NCI-H2107 (cell line): Measurements from ENCODE around the gene MIB1.

Source experiments
- DNase-seq: peaks from one replicate; lab custom pipeline; 2025; lab: John Stamatoyannopoulos, UW

MIB1 gene

DNA sequence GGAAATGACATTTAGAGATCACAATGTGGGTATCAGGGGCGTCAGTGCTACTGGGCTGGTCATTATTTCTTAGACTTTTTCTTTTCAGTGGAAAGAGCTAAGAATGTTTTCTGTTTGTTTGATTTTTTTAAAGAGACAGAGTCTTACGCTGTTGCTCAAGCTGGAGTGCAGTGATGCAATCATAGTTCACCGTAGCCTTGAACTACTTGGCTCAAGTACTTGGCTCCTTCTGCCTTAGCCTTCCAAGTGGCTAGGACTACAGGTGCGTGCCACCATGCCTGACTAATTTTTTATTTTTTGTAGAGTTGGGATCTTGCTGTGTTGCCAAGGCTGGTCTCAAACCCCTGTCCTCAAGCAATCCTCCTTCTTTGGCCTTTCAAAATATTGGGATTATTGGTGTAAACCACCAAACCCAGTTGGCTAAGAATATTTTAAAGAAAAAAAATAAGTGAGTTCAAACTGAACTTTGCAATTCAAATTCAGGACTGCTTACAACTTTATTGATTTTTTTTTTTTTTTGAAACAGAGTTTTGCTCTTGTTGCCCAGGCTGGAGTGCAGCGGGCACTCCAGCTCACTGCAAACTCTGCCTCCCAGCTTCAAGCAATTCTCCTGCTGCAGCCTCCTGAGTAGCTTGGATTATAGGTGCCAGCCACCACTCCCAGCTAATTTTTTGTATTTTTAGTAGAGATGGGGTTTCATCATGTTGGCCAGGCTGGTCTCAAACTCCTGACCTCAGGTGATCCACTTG is 154.2 kb downstream of the MIB1 start:
- no peak for DNase-seq

DNA sequence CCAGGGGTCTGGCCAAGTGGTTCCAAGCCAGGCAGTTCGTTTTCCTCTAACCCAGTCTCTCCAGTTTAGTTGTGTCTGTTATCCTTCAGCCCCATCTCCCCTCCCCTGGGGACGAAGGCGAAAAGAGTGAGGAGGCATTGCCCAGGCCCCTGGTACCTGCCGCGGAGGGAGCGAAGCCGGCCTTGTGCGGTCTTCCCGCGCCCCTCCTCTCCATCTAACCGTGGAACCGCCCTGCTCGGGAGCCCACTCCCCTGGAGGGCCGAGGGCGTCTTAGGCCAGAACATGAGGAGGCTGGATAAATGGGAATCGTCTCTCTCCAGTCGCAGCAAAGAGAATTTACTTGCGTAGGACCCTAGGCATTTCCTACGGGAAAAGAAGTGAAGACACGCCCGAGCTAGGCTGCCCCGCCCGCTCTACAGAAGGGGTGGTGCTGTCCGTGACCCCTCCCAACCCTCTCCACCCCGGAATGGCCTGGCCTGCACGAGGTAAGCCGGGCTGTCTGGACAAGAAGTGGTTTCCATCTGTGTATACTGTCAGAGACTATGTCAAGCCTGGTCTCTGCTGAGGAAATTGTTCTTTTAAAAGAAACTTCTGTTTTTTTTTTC is 156.2 kb downstream of the MIB1 start:
- no peak for DNase-seq

DNA sequence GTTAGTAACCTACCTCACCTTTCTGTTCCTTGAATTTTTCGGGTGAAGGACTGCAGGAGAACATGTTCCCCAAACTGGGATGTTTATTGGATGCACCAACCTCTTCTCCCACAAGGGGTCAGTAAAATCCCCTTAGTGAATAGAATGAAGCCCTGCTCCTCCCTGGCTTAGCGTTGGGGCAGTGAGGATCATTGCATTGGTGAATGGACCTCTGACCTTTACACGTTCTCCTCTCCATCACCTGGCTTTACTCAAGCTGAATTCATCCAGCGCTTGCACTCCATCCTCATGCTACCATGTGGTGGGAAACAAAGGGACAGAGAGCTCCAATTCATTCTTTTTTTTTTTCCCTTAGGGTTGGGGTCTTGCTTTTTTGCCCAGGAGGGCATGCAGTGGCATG is 157.2 kb downstream of the MIB1 start:
- DNase-seq: no peak

DNA sequence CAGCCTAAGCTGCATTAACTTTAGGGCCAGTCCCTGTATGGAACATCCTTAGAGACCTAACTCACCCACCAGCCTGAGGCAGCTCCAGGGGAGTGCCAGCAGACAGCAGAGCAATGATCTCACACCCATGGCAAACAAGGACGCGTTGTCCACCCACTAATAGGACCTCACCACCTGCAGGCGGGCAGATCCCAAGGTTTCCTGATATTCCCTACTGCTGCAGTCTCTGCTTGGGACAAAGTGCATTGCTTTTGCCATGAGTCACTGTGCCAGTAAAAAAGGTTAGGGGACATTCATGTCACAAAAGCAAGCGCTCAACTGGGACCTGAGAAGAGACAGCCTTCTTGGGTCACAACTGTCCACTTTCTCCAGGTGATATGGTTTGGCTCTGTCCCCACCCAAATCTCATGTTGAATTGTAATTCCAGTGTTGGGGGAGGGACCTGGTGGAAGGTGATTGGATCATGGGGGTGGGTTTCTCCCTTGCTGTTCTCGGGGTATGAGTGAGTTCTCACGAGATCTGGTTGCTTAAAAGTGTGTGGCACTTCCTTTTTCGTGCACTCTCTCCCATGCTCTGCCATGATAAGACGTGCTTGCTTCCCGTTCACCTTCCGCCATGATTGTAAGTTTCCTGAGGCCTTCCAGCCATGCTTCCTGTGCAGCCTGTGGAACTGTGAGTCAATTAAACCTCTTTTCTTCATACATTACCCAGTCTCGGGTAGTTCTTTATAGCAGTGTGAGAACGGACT is 160.2 kb downstream of the MIB1 start:
- no peak for DNase-seq

DNA sequence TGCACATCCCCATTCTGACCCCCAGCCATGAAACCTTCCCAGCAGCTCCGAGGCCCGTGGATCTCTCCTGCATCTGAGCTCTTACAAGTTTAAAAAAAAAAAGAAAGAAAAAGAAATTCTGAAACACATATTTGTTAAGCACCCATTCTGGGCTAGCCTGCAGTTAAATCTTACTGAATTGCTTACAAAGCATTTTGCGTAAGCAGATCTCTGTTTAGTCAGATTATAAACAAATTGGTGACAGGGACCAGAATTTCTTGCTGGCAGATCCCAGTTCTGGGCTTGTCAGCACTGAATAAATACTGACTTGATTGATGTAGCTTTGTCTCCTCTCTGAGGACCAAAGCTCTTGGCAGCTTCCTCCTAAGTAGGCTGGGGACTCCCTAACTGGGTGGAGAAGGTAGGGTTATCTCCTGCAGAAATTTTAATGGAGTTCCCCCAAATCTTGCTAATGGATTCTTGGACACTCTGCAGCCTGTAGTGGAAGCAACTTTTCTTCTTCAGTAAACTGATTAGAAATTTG is 160.9 kb downstream of the MIB1 start:
- no peak for DNase-seq

DNA sequence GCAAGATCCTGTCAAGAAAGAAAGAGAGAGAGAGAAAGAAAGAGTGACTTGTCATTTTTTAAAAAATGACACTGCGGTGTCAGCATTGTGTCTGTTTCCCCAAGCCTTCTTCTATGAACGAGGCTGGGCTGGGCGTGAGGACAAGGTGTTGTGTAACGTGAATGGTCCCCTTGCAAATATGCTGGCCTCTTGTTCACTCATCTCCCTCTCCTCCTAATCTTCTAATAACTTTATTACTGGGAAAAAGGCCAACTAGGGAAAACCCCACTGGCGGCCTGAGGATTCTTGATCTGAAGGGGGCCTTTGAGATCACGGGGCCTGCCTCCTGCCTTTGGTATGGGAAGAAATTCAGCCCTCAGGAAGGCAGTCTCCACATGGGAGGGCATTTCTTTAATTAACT is 163.1 kb downstream of the MIB1 start:
- DNase-seq: no peak

DNA sequence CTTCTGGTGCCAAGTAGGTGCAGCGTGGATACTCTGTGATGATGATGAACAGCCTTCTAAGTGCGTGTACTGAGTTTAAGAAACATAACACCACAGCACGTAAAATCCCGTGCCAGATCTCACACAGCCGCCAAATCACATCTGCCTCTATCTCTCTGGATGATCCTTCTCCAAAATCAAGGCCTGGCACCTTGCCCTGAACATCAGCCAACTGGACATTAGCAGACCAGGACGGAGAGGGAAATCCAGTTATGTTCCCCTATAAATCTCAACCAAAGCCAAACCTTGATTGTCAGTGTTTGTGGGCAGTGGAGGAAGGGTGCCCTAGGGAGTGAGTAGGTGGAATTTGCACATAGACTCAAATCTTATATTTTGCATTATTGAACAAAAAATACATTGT is 164.3 kb downstream of the MIB1 start:
- DNase-seq: no peak

DNA sequence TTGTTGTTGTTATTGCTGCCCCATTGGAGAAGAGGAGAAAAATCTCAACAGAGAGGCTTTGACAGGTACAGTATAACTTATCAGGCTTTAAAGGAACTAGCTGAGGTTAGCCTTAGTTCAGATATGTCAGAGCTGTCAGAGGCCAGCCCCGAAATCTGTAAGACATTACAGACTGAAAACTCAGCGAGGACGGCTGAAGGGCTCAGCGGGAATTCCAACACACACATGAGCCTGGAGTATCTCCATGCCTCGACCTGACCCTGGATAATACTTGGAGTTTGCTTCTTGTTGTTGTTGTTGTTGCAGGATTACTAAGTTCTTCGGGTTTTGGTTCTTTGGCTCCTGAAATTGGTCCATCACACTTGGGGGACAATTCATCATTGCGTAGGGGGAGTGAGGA is 166.9 kb downstream of the MIB1 start:
- DNase-seq: no peak

DNA sequence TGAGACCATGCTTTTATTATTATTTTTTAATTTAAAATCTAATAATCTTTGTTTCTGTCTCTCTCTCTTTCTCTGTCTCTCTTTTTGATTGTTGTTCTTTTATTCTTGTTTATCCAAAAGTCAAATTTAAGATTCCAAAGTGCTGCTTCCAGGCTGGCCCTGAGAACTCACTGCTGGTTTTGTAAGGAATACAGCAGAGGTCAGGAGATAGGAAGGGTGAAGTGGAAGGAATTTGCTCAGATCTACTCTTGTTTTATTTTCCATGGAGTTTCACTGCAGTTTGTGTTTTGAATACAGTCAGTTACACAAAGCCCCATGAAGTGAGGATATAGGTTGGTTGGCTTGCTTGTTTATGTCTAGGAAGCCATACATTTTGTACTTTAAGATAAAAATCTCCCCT is 168.1 kb downstream of the MIB1 start:
- DNase-seq: no peak

DNA sequence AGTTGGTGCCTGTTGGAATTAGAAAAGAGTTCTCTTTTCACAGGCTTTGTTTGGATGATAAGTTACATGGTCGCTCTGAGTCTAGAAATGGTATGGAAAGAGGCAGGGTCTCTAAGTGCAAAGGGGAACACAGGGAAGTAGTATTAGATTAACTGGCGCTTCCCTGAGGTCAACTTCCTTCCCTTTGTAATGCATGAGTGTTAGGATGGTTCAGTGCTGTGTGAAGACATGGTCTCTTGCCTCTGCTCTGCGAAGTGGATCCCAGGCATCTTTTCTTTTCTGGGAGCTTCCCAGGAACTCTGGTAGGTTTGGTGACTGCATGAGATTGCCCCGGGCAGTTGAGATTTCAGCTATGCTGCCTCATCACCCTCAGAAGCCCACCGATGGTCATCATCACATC is 170.3 kb downstream of the MIB1 start:
- no peak for DNase-seq

DNA sequence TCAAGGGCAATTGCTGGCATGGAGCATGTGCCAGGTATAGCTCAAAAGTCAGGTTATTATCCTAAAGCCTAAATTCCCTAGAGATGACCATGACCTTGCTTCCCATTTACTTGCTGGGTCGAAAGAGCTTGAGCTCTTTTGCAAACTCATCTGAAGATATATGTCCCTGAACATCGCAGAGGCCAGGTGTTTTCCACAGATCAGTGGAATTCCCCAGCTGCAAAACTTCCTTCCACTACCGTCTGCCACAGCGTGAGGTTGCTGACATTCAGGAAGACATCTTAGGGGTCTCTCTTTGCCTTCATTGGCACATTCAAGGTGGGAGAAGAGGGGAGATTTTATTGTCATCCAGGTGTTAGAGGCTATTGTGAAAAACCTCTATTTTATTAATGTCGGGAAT is 171.0 kb downstream of the MIB1 start:
- no peak for DNase-seq

DNA sequence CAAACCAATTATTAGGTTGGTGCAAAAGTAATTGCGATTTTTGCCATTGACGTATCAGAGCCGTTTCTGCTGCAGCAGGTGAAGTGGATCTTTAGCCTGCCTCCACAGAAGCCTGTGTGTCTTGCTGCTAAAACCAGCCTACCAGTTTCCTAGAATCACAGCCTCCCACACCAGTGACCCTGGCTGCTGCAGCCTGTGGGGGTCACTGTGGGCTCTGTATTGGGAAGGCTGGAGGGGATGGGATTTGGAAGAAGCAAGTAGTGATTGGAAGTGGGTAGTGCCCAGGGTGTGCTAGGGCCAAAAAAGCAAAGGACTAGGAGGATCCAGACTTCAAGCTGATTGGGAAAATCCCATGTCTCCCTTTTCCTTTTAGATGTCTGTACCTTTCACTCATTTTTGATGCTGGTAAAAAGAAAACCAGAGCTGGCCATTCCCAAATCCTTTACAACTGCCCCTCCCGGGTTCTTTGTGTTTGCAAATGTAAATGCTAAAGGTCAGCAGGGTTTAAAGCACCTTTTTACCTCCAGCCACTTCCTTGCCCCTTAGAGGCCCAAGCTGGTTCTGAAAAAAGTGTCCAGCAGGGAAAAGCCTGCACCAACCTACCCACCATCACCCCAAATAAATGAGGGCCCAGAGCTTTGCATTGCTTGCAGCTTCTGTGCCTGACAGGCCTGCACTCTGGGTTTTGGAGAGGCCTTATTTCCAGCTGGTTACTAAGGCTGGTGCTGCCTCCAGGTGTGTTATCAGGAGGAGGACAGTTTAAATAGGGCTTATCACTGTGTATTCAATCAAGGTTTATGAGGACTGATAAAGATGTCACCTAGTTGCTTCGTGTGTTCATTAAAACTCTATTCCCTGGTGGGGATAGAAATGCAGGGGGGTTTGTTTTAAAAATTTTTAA is 172.0 kb downstream of the MIB1 start:
- DNase-seq: no peak

DNA sequence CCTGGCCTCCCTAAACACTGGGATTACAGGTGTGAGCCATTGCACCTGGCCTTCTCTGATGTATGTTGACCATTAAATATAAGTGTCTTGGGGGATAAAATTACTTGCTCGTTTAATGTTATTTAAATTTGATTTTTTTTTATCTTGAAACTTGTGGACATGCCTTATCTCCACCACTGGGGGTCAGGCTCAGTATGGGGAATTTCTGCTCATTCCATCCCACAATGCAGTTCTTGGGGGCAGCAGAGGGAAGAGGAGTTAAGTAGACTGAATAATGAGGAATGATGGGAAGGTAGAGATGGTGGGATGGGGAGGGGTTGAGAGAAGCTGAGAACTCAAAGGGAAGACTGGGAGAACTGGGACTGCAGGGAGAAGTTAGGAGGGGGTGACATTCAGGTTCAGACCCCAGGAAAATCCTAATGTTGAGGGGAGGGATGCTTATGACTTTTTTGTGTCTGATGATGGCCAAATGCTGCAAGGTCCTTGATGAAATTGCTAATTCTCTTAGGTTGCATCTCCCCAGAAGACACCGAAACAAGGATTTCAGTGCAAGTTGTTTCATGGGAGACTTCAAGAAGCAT is 174.2 kb downstream of the MIB1 start:
- no peak for DNase-seq

DNA sequence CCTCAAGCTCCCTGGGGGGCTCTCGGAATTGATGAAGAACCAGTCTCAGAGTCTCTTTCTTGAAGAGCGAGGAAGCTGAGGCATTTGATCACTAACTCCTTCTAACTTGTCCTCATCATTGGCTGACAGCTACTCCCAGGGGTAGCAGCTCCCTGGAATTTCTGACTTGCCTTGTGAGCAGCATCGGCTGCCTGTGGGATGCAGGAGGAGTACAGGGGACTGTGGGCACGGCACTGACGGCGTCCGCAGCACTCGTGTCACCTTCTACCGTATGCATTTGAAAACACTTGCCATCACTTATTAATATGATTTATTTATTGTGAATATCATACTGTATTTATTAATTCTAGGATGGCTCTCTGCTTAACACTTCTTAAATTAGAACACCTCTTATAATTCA is 175.0 kb downstream of the MIB1 start:
- DNase-seq: no peak

DNA sequence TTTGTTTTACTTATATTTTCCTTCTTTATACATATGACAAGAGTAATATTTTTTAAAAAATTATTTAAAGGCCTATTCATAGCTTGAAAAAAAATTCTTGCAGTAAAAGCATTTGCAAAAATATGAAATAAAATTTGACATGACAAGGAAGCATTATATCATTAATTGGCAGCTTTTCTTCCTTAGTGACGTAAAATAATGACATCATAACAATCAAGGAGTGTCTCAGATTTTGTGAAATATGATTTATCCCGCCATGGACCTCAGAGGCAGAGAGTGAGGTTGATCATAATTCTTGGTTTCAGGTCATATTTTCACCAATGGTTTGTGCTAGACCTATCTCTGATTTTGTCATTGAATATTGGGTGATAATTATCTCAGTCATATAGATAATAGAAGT is 176.0 kb downstream of the MIB1 start:
- DNase-seq: no peak

DNA sequence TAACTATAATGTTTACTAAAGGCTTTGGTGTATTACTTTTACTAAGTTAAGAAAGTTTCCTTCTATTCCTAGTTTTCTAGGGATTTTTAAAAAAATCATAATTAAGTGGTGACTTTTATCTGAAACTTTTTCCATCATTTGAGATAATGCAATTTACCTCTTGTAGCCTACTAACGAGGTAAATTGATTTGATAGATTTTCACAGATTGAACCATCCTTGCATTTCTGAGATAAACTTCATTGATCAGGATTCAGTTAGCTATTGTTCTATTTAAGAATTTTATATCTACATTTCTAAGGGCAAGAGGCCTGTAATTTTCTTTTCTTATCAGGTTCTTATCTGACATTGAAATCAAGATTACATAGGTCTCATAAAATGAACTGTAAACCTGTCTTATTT is 178.1 kb downstream of the MIB1 start:
- no peak for DNase-seq
